HG03066 (cell line): ENCODE measurements around the gene SDCCAG8.

Experiments used
- ATAC-seq: cut with Tn5 transposase; IDR thresholded peaks from one replicate; pipeline ENCODE4 v1.9.1; 2021; ENCODE audit warnings: low read depth; ENCODE audit not compliant: unreplicated experiment

Gene SDCCAG8

GRCh38 chr1:243526180-243526579, 270.3 kb downstream of the SDCCAG8 start:
- no peak for ATAC-seq

DNA sequence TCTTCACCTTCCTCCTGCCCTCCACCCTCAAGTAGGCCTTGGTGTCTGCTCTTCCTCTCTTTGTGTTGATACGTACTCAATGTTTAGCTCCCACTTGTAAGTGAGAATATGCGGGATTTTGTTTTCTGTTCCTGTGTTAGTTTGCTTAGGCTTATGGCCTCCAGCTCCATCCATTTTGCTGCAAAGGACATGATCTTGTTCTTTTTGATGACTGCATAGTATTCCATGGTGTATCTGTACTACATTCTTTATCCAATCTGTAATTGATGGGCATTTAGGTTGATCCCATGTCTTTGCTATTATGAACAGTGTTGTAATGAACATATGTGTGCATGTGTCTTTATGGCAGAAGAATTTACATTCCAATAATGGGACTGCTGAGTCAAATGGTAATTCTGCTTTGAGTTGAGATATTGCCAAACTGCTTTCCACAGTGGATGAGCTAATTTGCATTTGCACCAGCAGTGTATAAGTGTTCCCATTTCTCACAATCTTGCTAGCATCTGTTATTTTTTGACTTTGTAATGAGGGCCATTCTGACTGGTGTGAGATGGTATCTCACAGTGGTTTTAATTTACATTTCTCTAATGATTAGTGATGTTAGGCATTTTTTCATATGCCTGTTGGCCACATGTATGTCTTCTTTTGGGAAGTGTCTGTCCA, 272.7 kb downstream of the SDCCAG8 start:
- ATAC-seq, result no peak

GRCh38 chr1:243529512-243529911, 273.7 kb downstream of the SDCCAG8 start:
- ATAC-seq, result no peak

DNA sequence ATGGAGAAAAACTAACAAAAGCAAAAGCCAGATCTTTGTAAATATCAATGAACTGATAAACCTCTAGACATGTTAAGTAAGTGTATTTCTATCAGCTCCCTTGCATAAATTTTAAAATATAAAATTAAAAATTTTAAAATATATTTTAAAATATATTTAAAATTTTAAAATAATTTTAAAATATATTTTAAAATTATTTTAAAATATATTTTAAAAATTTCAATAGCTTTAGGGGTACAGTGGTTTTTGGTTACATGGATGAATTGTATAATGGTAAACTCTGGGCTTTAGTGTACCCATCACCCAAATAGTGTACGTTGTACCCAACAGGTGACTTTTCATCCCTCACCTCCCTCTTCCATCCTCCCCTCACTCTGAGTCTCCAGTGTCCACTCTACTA, 279.2 kb downstream of the SDCCAG8 start:
- ATAC-seq, result no peak

DNA sequence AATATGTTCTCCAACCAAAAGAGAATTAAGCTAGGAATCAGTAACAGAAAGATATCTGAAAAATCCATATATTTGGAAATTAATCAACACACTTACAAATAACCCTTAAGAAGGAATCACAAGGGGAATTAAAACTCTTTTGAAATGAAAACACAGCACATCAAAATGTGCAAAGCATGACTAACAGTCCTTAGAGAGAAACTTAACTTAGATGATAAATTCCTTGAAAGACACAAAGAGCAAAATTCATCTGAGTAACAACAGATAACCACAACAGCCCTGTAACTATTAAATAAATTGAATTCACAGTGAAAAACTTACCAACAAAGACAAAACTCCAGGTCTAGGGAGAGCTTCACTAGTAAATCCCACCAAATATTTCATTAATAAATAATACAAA, 283.8 kb downstream of the SDCCAG8 start:
- no peak for ATAC-seq

- no peak for ATAC-seq
Observed at GRCh38 chr1:243542739-243543415, 287.0 kb downstream of the SDCCAG8 start.

- ATAC-seq, result no peak
Observed at GRCh38 chr1:243543501-243543900, 287.7 kb downstream of the SDCCAG8 start.

DNA sequence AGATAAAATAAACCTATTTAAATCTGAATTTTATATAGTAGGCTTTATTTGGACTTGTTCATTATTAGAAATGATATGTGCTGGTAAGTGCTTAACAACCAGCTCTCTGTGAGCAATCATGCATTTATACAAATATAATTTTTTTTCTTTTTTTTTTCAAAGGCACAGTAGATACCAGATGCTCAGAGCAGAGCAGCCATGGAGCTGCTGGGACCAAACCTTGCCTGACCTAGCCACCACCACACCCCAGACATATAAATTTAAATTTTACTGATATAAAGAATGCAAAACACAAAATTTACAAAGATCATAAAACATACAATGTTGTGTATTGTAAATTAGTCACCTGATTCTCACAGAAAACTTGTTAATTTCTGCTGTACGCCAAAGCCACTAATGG, 290.6 kb downstream of the SDCCAG8 start:
- no peak for ATAC-seq

GRCh38 chr1:243547891-243548290, 292.1 kb downstream of the SDCCAG8 start:
- no peak for ATAC-seq

GRCh38 chr1:243548516-243548915, 292.7 kb downstream of the SDCCAG8 start:
- ATAC-seq, result no peak

- no peak for ATAC-seq
Observed at GRCh38 chr1:243549108-243549507, 293.3 kb downstream of the SDCCAG8 start.
